Smooth muscle cell (in vitro differentiated cells): ENCODE results near the gene SSX2. TPM values are rescaled to one million over a fixed set of nuclear protein-coding genes. Genes with fewer than 3 reads are reported as not detected.

Experiments used
- polyA plus RNA-seq: library from polyadenylated mRNA; unstranded; fragments of >200 nt; fragmentation: Nextera tagmentation; extraction: Ambion mirVana; gene quantifications from 2 replicates; pipeline ENCODE4 v1.2.1, GENCODE V29; 2016
- small RNA-seq: library from RNA; depleted of rRNA; stranded (forward); fragments of <200 nt; gene quantifications from one replicate; pipeline ENCODE3, GENCODE V24; 2014
- total RNA-seq: library from RNA; depleted of rRNA; stranded (reverse); fragments of >200 nt; gene quantifications from 2 replicates; pipeline ENCODE4 v1.2.3, GENCODE V29; 2014

The SSX2 gene
- total and polyA plus RNA-seq, 2 experiments from 2014 or later = not detected

Small RNA genes lying within 50 kb of the gene (small RNA-seq; reads per million reads assigned to genes)
- gene AC244505.3 (not detected), gene AC244505.5 (not detected), gene AL450023.3 (not detected), gene RNA5SP504 (not detected)

Other genes starting within 250 kb of the SSX2 start
- gene XAGE1A, start 211.4 kb downstream of the SSX2 start, total RNA-seq = not detected in 2 replicates
- not detected in 2 replicates for gene XAGE1A, start 211.4 kb downstream of the SSX2 start, polyA plus RNA-seq
- not detected in 2 replicates for gene XAGE1B, start 190.1 kb downstream of the SSX2 start, total RNA-seq
- not detected in 2 replicates for gene XAGE1B, start 190.1 kb downstream of the SSX2 start, polyA plus RNA-seq
- not detected in 2 replicates for gene SSX7, start 52.3 kb downstream of the SSX2 start, total RNA-seq
- gene SSX7, start 52.3 kb downstream of the SSX2 start, polyA plus RNA-seq = not detected in 2 replicates
- gene SSX2B, start 44.1 kb upstream of the SSX2 start, total RNA-seq = not detected in 2 replicates
- not detected in 2 replicates for gene SSX2B, start 44.1 kb upstream of the SSX2 start, polyA plus RNA-seq
- gene SPANXN5, start 90.2 kb upstream of the SSX2 start, total RNA-seq = not detected in 2 replicates
- not detected in 2 replicates for gene SPANXN5, start 90.2 kb upstream of the SSX2 start, polyA plus RNA-seq
- not detected in 2 replicates for gene XAGE5, start 104.1 kb upstream of the SSX2 start, total RNA-seq
- gene XAGE5, start 104.1 kb upstream of the SSX2 start, polyA plus RNA-seq = not detected in 2 replicates
- not detected in 2 replicates for gene XAGE3, start 160.9 kb upstream of the SSX2 start, total RNA-seq
- not detected in 2 replicates for gene XAGE3, start 160.9 kb upstream of the SSX2 start, polyA plus RNA-seq
- 18.5 and 22.0 TPM in 2 replicates for gene FAM156B, start 190.2 kb upstream of the SSX2 start, total RNA-seq
- 30.5 and 30.7 TPM in 2 replicates for gene FAM156B, start 190.2 kb upstream of the SSX2 start, polyA plus RNA-seq